Thyroid gland (tissue), 4 donors: ENCODE results near the gene MICALL1.

Source experiments
- POLR2A ChIP-seq, 2 donors: fragments of 450-650 bp; IDR thresholded peaks; one replicate each; pipeline ENCODE4 v1.6.1; 2017; ENCODE audit warnings: antibody characterized with exemption in 2 of 2, mild to moderate bottlenecking in 2 of 2, moderate library complexity in 1 of 2
- TF ChIP-seq, protein P1 (sequence below), 6 experiments: fragments of 200-600 bp in 3 of 6; fragments of 450-650 bp in 3 of 6; sonication (generic) in 3 of 6; IDR thresholded peaks; one replicate each; pipeline ENCODE4 v1.5.1; 2016 to 2019; ENCODE audit warnings: antibody characterized with exemption in 6 of 6, mild to moderate bottlenecking in 2 of 6, inconsistent platforms in 1 of 6, moderate library complexity in 1 of 6

- TF ChIP-seq, protein P1, sequence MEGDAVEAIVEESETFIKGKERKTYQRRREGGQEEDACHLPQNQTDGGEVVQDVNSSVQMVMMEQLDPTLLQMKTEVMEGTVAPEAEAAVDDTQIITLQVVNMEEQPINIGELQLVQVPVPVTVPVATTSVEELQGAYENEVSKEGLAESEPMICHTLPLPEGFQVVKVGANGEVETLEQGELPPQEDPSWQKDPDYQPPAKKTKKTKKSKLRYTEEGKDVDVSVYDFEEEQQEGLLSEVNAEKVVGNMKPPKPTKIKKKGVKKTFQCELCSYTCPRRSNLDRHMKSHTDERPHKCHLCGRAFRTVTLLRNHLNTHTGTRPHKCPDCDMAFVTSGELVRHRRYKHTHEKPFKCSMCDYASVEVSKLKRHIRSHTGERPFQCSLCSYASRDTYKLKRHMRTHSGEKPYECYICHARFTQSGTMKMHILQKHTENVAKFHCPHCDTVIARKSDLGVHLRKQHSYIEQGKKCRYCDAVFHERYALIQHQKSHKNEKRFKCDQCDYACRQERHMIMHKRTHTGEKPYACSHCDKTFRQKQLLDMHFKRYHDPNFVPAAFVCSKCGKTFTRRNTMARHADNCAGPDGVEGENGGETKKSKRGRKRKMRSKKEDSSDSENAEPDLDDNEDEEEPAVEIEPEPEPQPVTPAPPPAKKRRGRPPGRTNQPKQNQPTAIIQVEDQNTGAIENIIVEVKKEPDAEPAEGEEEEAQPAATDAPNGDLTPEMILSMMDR (IDR thresholded peaks at IDR 0.05), result no peak
- TF ChIP-seq POLR2A (IDR thresholded peaks at IDR 0.05), result no peak
These were observed 70.5 kb downstream of the MICALL1 start for GRCh38 chr22:37976547-37976946.
